Glomerular endothelial cell (primary cell): ENCODE measurements around the gene VWA3A. TPM values are rescaled to one million over a fixed set of nuclear protein-coding genes. Genes with fewer than 3 reads are reported as not detected.
"Not testable (repeated sequence)": the region's sequence is repeated elsewhere in the genome, so short reads cannot be mapped to it uniquely, and the experiment has no call there.

ENCODE experiments used
- DNase-seq: peaks from one replicate; pipeline ENCODE4 v3.0.0-alpha.2; 2011; ENCODE audit warnings: low read depth, low spot score; ENCODE audit errors: extremely low read depth
- total RNA-seq: library from RNA; depleted of rRNA; stranded (reverse); fragments of >200 nt; gene quantifications from 2 replicates; pipeline ENCODE4 v1.2.3, GENCODE V29; 2015

Gene VWA3A
- total RNA-seq, 1 donor from 2014 or later: not detected

- no peak for DNase-seq
These were observed 3.7 kb upstream of the VWA3A start for GRCh38 chr16:22088642-22089041.

- DNase-seq: no peak
These were observed 2.4 kb upstream of the VWA3A start for GRCh38 chr16:22089910-22090309.

GRCh38 chr16:22091721-22092120 is 620 bp upstream of the VWA3A start:
- DNase-seq: no peak

- DNase-seq: no peak
These were observed 990 bp downstream of the VWA3A start for GRCh38 chr16:22093331-22093730.

GRCh38 chr16:22093996-22094395 is 1.7 kb downstream of the VWA3A start:
- no peak for DNase-seq

- DNase-seq: no peak
These were observed 6.3 kb downstream of the VWA3A start for GRCh38 chr16:22098405-22099255.

GRCh38 chr16:22099256-22099975 is 7.1 kb downstream of the VWA3A start:
- DNase-seq: no peak

GRCh38 chr16:22103441-22103840 is 11.1 kb downstream of the VWA3A start:
- no peak for DNase-seq

- no peak for DNase-seq
These were observed 17.0 kb downstream of the VWA3A start for GRCh38 chr16:22109258-22109898.

GRCh38 chr16:22111629-22112028 is 19.3 kb downstream of the VWA3A start:
- DNase-seq: not testable (repeated sequence)

- DNase-seq: no peak
These were observed 23.9 kb downstream of the VWA3A start for GRCh38 chr16:22116095-22116700.

- DNase-seq: no peak
These were observed 25.3 kb downstream of the VWA3A start for GRCh38 chr16:22117609-22118008.

- no peak for DNase-seq
These were observed 28.1 kb downstream of the VWA3A start for GRCh38 chr16:22120440-22120839.

- DNase-seq: no peak
These were observed 29.9 kb downstream of the VWA3A start for GRCh38 chr16:22122239-22122638.

GRCh38 chr16:22123146-22123545 is 30.8 kb downstream of the VWA3A start:
- DNase-seq: no peak

GRCh38 chr16:22123759-22124490 is 31.6 kb downstream of the VWA3A start:
- no peak for DNase-seq

- DNase-seq: no peak
These were observed 32.4 kb downstream of the VWA3A start for GRCh38 chr16:22124583-22125284.

GRCh38 chr16:22126037-22126558 is 33.8 kb downstream of the VWA3A start:
- no peak for DNase-seq

GRCh38 chr16:22128537-22128936 is 36.2 kb downstream of the VWA3A start:
- DNase-seq: not testable (repeated sequence)

GRCh38 chr16:22130528-22130927 is 38.2 kb downstream of the VWA3A start:
- no peak for DNase-seq
